SK-N-SH (cell line): ENCODE results near the gene HMX3. TPM values are rescaled to one million over a fixed set of nuclear protein-coding genes. Genes with fewer than 3 reads are reported as not detected.

ENCODE experiments used
- CTCF ChIA-PET: fragments of 300-600, 350-600 bp; formaldehyde crosslinking; extraction: SDS; loops from one replicate; lab custom pipeline; 2021; lab: Yijun Ruan, JAX
- POLR2A ChIA-PET: fragments of 350-600 bp; sonication (Branson Sonifier 250); formaldehyde crosslinking; extraction: SDS; loops from one replicate; lab custom pipeline; 2020; ENCODE audit warnings: antibody characterized with exemption, inconsistent platforms; lab: Yijun Ruan, JAX
- DNase-seq: peaks from one replicate; pipeline ENCODE4 v3.0.0; 2012
- H2AFZ ChIP-seq: fragments of 200-600 bp; sonication (generic); 2 replicates; pipeline ENCODE4 v1.8.1; 2016; ENCODE audit warnings: antibody characterized with exemption, mild to moderate bottlenecking, low read depth
- H3F3A ChIP-seq: fragments of 200-600 bp; sonication (generic); replicated peaks from 2 replicates; pipeline ENCODE3; 2016; ENCODE audit warnings: antibody characterized with exemption, mild to moderate bottlenecking; ENCODE audit not compliant: insufficient read depth
- H3K27ac ChIP-seq, 2 experiments: fragments of 200-500 bp in 1 of 2; fragments of 200-600 bp in 1 of 2; sonication (Bioruptor generic) in 1 of 2; sonication (generic), shearing (Covaris generic) in 1 of 2; 2 replicates each; pipeline versions ENCODE4 v1.5.1 to v1.6.1; 2014 to 2016; ENCODE audit warnings: low read depth in 2 of 2, inconsistent platforms in 1 of 2, low read length in 1 of 2, mild to moderate bottlenecking in 1 of 2, mixed read lengths in 1 of 2
- H3K27me3 ChIP-seq: fragments of 200-600 bp; sonication (generic), shearing (Covaris generic); 2 replicates; pipeline ENCODE4 v1.6.1; 2016; ENCODE audit warnings: mixed run types; ENCODE audit not compliant: insufficient read depth
- H3K36me3 ChIP-seq, 2 experiments: fragments of 200-500 bp in 1 of 2; fragments of 200-600 bp in 1 of 2; sonication (Bioruptor generic) in 1 of 2; sonication (generic) in 1 of 2; replicated peaks in 1 of 2; 2 replicates each; pipeline versions ENCODE3 to v1.5.1; 2014 to 2016; ENCODE audit warnings: low read length in 1 of 2, mild to moderate bottlenecking in 1 of 2; ENCODE audit not compliant: insufficient read depth in 2 of 2, control insufficient read depth in 1 of 2
- H3K4me1 ChIP-seq, 2 experiments: fragments of 200-500 bp in 1 of 2; fragments of 200-600 bp in 1 of 2; sonication (Bioruptor generic) in 1 of 2; sonication (generic), shearing (Covaris generic) in 1 of 2; 2 replicates each; pipeline versions ENCODE4 v1.5.1 to v1.6.1; 2014 to 2016; ENCODE audit warnings: low read depth in 1 of 2, low read length in 1 of 2, mixed run types in 1 of 2; ENCODE audit not compliant: insufficient read depth in 2 of 2, control insufficient read depth in 1 of 2
- H3K4me2 ChIP-seq: fragments of 200-600 bp; sonication (generic), shearing (Covaris generic); 2 replicates; pipeline ENCODE4 v1.6.1; 2017; ENCODE audit warnings: mixed run types
- H3K4me3 ChIP-seq, 2 experiments: fragments of 200-500 bp in 1 of 2; fragments of 200-600 bp in 1 of 2; sonication (Bioruptor generic) in 1 of 2; sonication (generic), shearing (Covaris generic) in 1 of 2; 2 replicates each; pipeline versions ENCODE4 v1.5.1 to v1.8.1; 2014 to 2016; ENCODE audit warnings: low read depth in 2 of 2, inconsistent platforms in 1 of 2, low read length in 1 of 2, mild to moderate bottlenecking in 1 of 2, mixed read lengths in 1 of 2, moderate library complexity in 1 of 2
- H3K79me2 ChIP-seq: fragments of 200-600 bp; sonication (generic); 2 replicates; pipeline ENCODE4 v1.8.1; 2017; ENCODE audit warnings: mild to moderate bottlenecking; ENCODE audit not compliant: insufficient read depth
- H3K9ac ChIP-seq: fragments of 200-600 bp; sonication (generic); 2 replicates; pipeline ENCODE4 v1.6.1; 2017; ENCODE audit warnings: mixed run types
- H3K9me2 ChIP-seq: fragments of 200-600 bp; sonication (generic); 2 replicates; pipeline ENCODE4 v1.6.1; 2017; ENCODE audit warnings: mixed run types
- H3K9me3 ChIP-seq: fragments of 200-600 bp; sonication (generic); 2 replicates; pipeline ENCODE4 v1.6.1; 2017; ENCODE audit warnings: mixed run types, mild to moderate bottlenecking, moderate library complexity
- H4K20me1 ChIP-seq: fragments of 200-600 bp; sonication (generic); 2 replicates; pipeline ENCODE4 v1.6.1; 2017; ENCODE audit warnings: mild to moderate bottlenecking, mixed run types; ENCODE audit not compliant: insufficient read depth
- CHD2 ChIP-seq: fragments of 150-350 bp; IDR thresholded peaks from 2 replicates; pipeline ENCODE4 v1.6.1; 2018; ENCODE audit warnings: low read length; ENCODE audit not compliant: partially characterized antibody
- EP300 ChIP-seq, 2 experiments: IDR thresholded peaks; 2 replicates each; pipeline versions ENCODE4 v1.4.0 to v1.6.1; 2012; ENCODE audit warnings: borderline replicate concordance in 1 of 2, low read depth in 1 of 2, low read length in 1 of 2
- FOSL2 ChIP-seq: IDR thresholded peaks from 2 replicates; pipeline ENCODE4 v1.4.0; 2012; ENCODE audit warnings: low read depth, mild to moderate bottlenecking, moderate library complexity, borderline replicate concordance
- GATA2 ChIP-seq: sonication (generic); formaldehyde crosslinking; IDR thresholded peaks from 2 replicates; pipeline ENCODE4 v1.5.0; 2020; ENCODE audit warnings: mild to moderate bottlenecking, missing genetic modification reagents
- IRF3 ChIP-seq: fragments of 150-350 bp; IDR thresholded peaks from 2 replicates; pipeline ENCODE4 v1.6.1; 2016; ENCODE audit warnings: mild to moderate bottlenecking, low read depth, low read length
- JUND ChIP-seq: IDR thresholded peaks from 2 replicates; pipeline ENCODE4 v1.4.0; 2012
- MAX ChIP-seq: IDR thresholded peaks from 2 replicates; pipeline ENCODE4 v1.4.0; 2012; ENCODE audit warnings: low read depth
- NFIC ChIP-seq: IDR thresholded peaks from 2 replicates; pipeline ENCODE4 v1.4.0; 2012; ENCODE audit warnings: borderline replicate concordance
- NRF1 ChIP-seq: IDR thresholded peaks from 2 replicates; pipeline ENCODE4 v1.6.1; 2012; ENCODE audit warnings: low read depth, mild to moderate bottlenecking, low read length
- PBX3 ChIP-seq: IDR thresholded peaks from 2 replicates; pipeline ENCODE4; 2012
- POLR2AphosphoS5 ChIP-seq: IDR thresholded peaks from 2 replicates; pipeline ENCODE4 v1.6.1; 2012; ENCODE audit warnings: low read depth, low read length
- RFX5 ChIP-seq: IDR thresholded peaks from 2 replicates; pipeline ENCODE4 v1.6.1; 2012; ENCODE audit warnings: mild to moderate bottlenecking, improper control_type of control experiment, low read length
- TAF1 ChIP-seq: IDR thresholded peaks from 2 replicates; pipeline ENCODE4 v1.6.1; 2012; ENCODE audit warnings: low read depth, mild to moderate bottlenecking, low read length, moderate library complexity, borderline replicate concordance
- TEAD4 ChIP-seq: IDR thresholded peaks from 2 replicates; pipeline ENCODE4 v1.4.0; 2012; ENCODE audit warnings: mild to moderate bottlenecking, borderline replicate concordance; ENCODE audit not compliant: insufficient read depth
- USF2 ChIP-seq: fragments of 150-350 bp; IDR thresholded peaks from 2 replicates; pipeline ENCODE4 v1.6.1; 2017; ENCODE audit warnings: antibody characterized with exemption, low read length, low read depth, borderline replicate concordance
- WGBS: methylation state at CpG from one replicate; pipeline ENCODE4 v1.1.6; 2017; ENCODE audit warnings: low lambda C conversion rate; 5-methylcytosine and 5-hydroxymethylcytosine counted together
- polyA plus RNA-seq, 3 experiments: library from polyadenylated mRNA; depleted of rRNA; stranded (reverse); fragments of >200 nt; gene quantifications; 2 replicates each; pipeline ENCODE4 v1.2.3, GENCODE V29; 2012

HMX3 gene
- polyA plus RNA-seq, 1 of the 3 experiments (the other 2 are of a cell fraction): not detected

- Histone ChIP-seq H3F3A (no peaks in the 10 kb centered on the region), H3K9me2 (no peaks in the 10 kb centered on the region), H3K79me2 (no peaks in the 10 kb centered on the region), H3K36me3 (no peaks in the 10 kb centered on the region), H3K4me1 (peaks cover 0 to 1% of the 10 kb centered on the region in 2 experiments; a peak in 1 of 4 replicates), H3K9ac (no peak overlapping the region), H3K9me3 (no peaks in the 10 kb centered on the region), H4K20me1 (0 out of 2 replicates have a peak, but pooled peaks cover 4% of the 10 kb centered on the region), H3K4me2 (no peak overlapping the region)
- 5% methylated on average over 5 of the region's 6 CpGs for WGBS
- POLR2A ChIA-PET: no interaction called here
- no peak for TF ChIP-seq TEAD4
- no peak for TF ChIP-seq PBX3
- no peak for TF ChIP-seq JUND
- no peak for TF ChIP-seq IRF3
- no peak for TF ChIP-seq NRF1
- no peak for TF ChIP-seq CHD2
- no peak for TF ChIP-seq NFIC
- no peak for TF ChIP-seq MAX
- no peak for TF ChIP-seq POLR2AphosphoS5
- TF ChIP-seq FOSL2: no peak
- no peak for TF ChIP-seq TAF1
- TF ChIP-seq EP300 (IDR thresholded peaks at IDR 0.05; ENCODE audit: borderline replicate concordance in 1 of 2, low read depth in 1 of 2, low read length in 1 of 2): no peak
- TF ChIP-seq RFX5: no peak
- TF ChIP-seq USF2: no peak
- no peak for TF ChIP-seq GATA2
- TF ChIP-seq, all 33 proteins: peak for 0
- Histone ChIP-seq H3K27me3 (peaks cover 98% of the 10 kb centered on the region), H3K27ac (no peak overlapping the region), H2AFZ (no peak overlapping the region), H3K4me3 (no peak overlapping the region)
- DNase-seq: no peak
- CTCF ChIA-PET: interaction anchor here (0.7 to 4.9 kb wide), 11 partner anchors 8 to 417 kb away, joined by 3 to 31 read pairs (median 4); no protein-coding TSS in a partner anchor
These were observed 5.2 kb downstream of the HMX3 start for GRCh38 chr10:123140983-123141390.
